Stimulated activated CD8-positive, alpha-beta memory T cell treated with anti-CD3 and anti-CD28 coated beads, Interleukin-4, amount 100 ng/mL, for 1 hour (primary cell): Measurements from ENCODE around the gene PROX1.

Source experiments
- DNase-seq, 2 donors: peaks; one replicate each; pipeline ENCODE4 v3.0.0-alpha.2; 2020; ENCODE audit warnings: low read depth in 2 of 2, low spot score in 1 of 2

Gene PROX1

GRCh38 chr1:213979751-213980586, 7.8 kb upstream of the PROX1 start:
- DNase-seq = no peak

GRCh38 chr1:213980906-213981305, 6.9 kb upstream of the PROX1 start:
- no peak for DNase-seq

GRCh38 chr1:213982289-213982671, 5.5 kb upstream of the PROX1 start:
- DNase-seq = no peak

- no peak for DNase-seq
Observed at GRCh38 chr1:213982672-213983492, 4.9 kb upstream of the PROX1 start.

GRCh38 chr1:213983493-213984386, 4.0 kb upstream of the PROX1 start:
- DNase-seq = no peak

- DNase-seq = no peak
Observed at GRCh38 chr1:213984387-213985208, 3.2 kb upstream of the PROX1 start.

- no peak for DNase-seq
Observed at GRCh38 chr1:213985209-213986019, 2.4 kb upstream of the PROX1 start.

GRCh38 chr1:213986020-213986924, 1.5 kb upstream of the PROX1 start:
- no peak for DNase-seq

- no peak for DNase-seq
Observed at GRCh38 chr1:213986925-213987250, 885 bp upstream of the PROX1 start.

- no peak for DNase-seq
Observed at GRCh38 chr1:213987422-213987926, 299 bp upstream of the PROX1 start.

GRCh38 chr1:213988507-213989001, 781 bp downstream of the PROX1 start:
- DNase-seq = no peak

GRCh38 chr1:213989002-213989855, 1.5 kb downstream of the PROX1 start:
- no peak for DNase-seq

- DNase-seq = no peak
Observed at GRCh38 chr1:213993929-213994328, 6.2 kb downstream of the PROX1 start.

- DNase-seq = no peak
Observed at GRCh38 chr1:213994888-213995287, 7.1 kb downstream of the PROX1 start.

GRCh38 chr1:213995603-213996002, 7.8 kb downstream of the PROX1 start:
- DNase-seq = no peak

GRCh38 chr1:213996320-213997037, 8.7 kb downstream of the PROX1 start:
- DNase-seq = no peak
